K562 (cell line): ENCODE data around the gene ADRA2A. TPM values are rescaled to one million over a fixed set of nuclear protein-coding genes. Genes with fewer than 3 reads are reported as not detected.

Experiments used
- ATAC-seq: fragments of 200-7000 bp; cut with Tn5 transposase; 3 replicates; pipeline ENCODE4 v1.9.1; 2020; ENCODE audit warnings: moderate library complexity
- BruUV-seq: library from RNA; stranded (reverse); fragments of 400-500 nt; replicated peaks from 2 replicates; lab custom pipeline; 2021; lab: Mats Ljungman, UMichigan
- CTCF ChIA-PET: fragments of 300-600 bp; formaldehyde crosslinking; extraction: SDS; loops from one replicate; lab custom pipeline; 2021; ENCODE audit warnings: low intra/inter-chr PET ratio; lab: Yijun Ruan, JAX
- POLR2A ChIA-PET: fragments of 300-600, 350-650 bp; sonication (Branson Sonifier 250); formaldehyde crosslinking; extraction: SDS; loops from one replicate; lab custom pipeline; 2021; ENCODE audit warnings: antibody characterized with exemption, inconsistent platforms; lab: Yijun Ruan, JAX
- DNase-seq, 4 experiments: peaks; one replicate each; pipeline versions ENCODE4 v3.0.0 to v3.0.0-alpha.2; 2011 to 2018; ENCODE audit warnings: low spot score in 3 of 4, mixed read lengths in 3 of 4; ENCODE audit errors: extremely low read depth in 1 of 4
- FAIRE-seq: peaks from 2 replicates; lab custom pipeline; 2011; peaks lifted over from hg19 to GRCh38; lab: Jason Lieb, UNC
- H2AFZ ChIP-seq: 2 replicates; pipeline ENCODE4 v1.6.0; 2011; ENCODE audit warnings: low read depth, low read length, control low read depth, inconsistent platforms
- H3K27ac ChIP-seq: fragments of 200-600 bp; 3 replicates; pipeline ENCODE4 v1.8.0; 2011; ENCODE audit warnings: low read depth, mild to moderate bottlenecking, control low read depth, inconsistent platforms, low read length, moderate library complexity, mixed read lengths; ENCODE audit errors: extremely low read depth
- H3K27me3 ChIP-seq, 2 experiments: fragments of 300-600 bp in 1 of 2; 2 replicates in 1 of 2; 3 replicates in 1 of 2; pipeline versions ENCODE4 v1.6.0 to v1.8.0; 2011; ENCODE audit warnings: inconsistent platforms in 2 of 2, low read length in 2 of 2, mild to moderate bottlenecking in 1 of 2, mixed read lengths in 1 of 2, moderate library complexity in 1 of 2; ENCODE audit not compliant: control insufficient read depth in 2 of 2, insufficient read depth in 2 of 2
- H3K36me3 ChIP-seq: fragments of 300-600 bp; 3 replicates; pipeline ENCODE4 v1.8.0; 2011; ENCODE audit warnings: mild to moderate bottlenecking, low read length, inconsistent platforms; ENCODE audit not compliant: control insufficient read depth, insufficient read depth
- H3K4me1 ChIP-seq, 2 experiments: fragments of 200-600 bp in 1 of 2; replicated peaks in 1 of 2; 2 replicates in 1 of 2; 3 replicates in 1 of 2; pipeline versions ENCODE4 v1.5.1 to v1.8.0; 2011; ENCODE audit warnings: inconsistent platforms in 2 of 2, low read length in 2 of 2, mild to moderate bottlenecking in 1 of 2, mixed read lengths in 1 of 2, moderate library complexity in 1 of 2; ENCODE audit not compliant: control insufficient read depth in 2 of 2, insufficient read depth in 2 of 2
- H3K4me2 ChIP-seq: 2 replicates; pipeline ENCODE4 v1.6.1; 2011; ENCODE audit warnings: low read length, control low read depth, inconsistent platforms, mixed read lengths; ENCODE audit not compliant: insufficient read depth
- H3K4me3 ChIP-seq: fragments of 200-600 bp; sonication (generic), shearing (Covaris generic); 2 replicates; pipeline ENCODE4 v1.5.1; 2016; ENCODE audit warnings: control low read depth, inconsistent platforms
- H3K79me2 ChIP-seq: fragments of 200-600 bp; 3 replicates; pipeline ENCODE4 v1.8.0; 2011; ENCODE audit warnings: low read length, inconsistent platforms; ENCODE audit not compliant: control insufficient read depth, insufficient read depth
- H3K9ac ChIP-seq, 2 experiments: 2 replicates each; pipeline versions ENCODE4 v1.6.0 to v1.6.1; 2011; ENCODE audit warnings: low read depth in 2 of 2, low read length in 2 of 2, control low read depth in 1 of 2, inconsistent platforms in 1 of 2, mild to moderate bottlenecking in 1 of 2, mixed read lengths in 1 of 2; ENCODE audit not compliant: insufficient read depth in 1 of 2
- H3K9me1 ChIP-seq: one replicate; pipeline ENCODE4 v1.6.0; 2011; ENCODE audit warnings: inconsistent platforms, mild to moderate bottlenecking, low read length, moderate library complexity; ENCODE audit not compliant: control insufficient read depth, insufficient read depth
- H3K9me3 ChIP-seq: replicated peaks from 2 replicates; pipeline ENCODE4 v1.5.1; 2011; ENCODE audit warnings: low read depth, low read length, inconsistent platforms; ENCODE audit not compliant: control insufficient read depth, insufficient read depth
- H4K20me1 ChIP-seq: replicated peaks from 2 replicates; pipeline ENCODE4 v1.6.1; 2011; ENCODE audit warnings: low read length, inconsistent platforms, mixed read lengths; ENCODE audit not compliant: control insufficient read depth, insufficient read depth
- EGR1 ChIP-seq: fragments of 450-650 bp; conservative IDR thresholded peaks from 2 replicates; pipeline ENCODE4 v1.6.1; 2017; ENCODE audit warnings: mild to moderate bottlenecking
- FOXP1 ChIP-seq: sonication (generic); formaldehyde crosslinking; IDR thresholded peaks from 2 replicates; pipeline ENCODE4 v1.8.0; 2022; ENCODE audit warnings: mild to moderate bottlenecking, missing genetic modification reagents
- MAFG ChIP-seq: fragments of 450-650 bp; conservative IDR thresholded peaks from 2 replicates; pipeline ENCODE4 v1.6.1; 2016; ENCODE audit warnings: missing genetic modification characterization, missing compliant biosample characterization
- ZNF512 ChIP-seq: IDR thresholded peaks from 2 replicates; pipeline ENCODE4 v1.6.1; 2016; ENCODE audit warnings: missing genetic modification characterization, missing compliant biosample characterization
- WGBS: fragments of 100-300 bp; shearing (Covaris generic); methylation state at CpG from one replicate; pipeline ENCODE4 v1.1.6; 2016; ENCODE audit warnings: low coverage, mixed read lengths; ENCODE audit not compliant: insufficient coverage; ENCODE audit errors: missing lambda C conversion rate; 5-methylcytosine and 5-hydroxymethylcytosine counted together
- in situ Hi-C: fragments of 300-500 bp; cut with MboI; formaldehyde crosslinking; loops from 4 replicates; pipeline ENCODE4 v1.15.0; 2018; ENCODE audit warnings: inconsistent platforms, mixed read lengths
- intact Hi-C: fragments of 100-400 bp; cut with micrococcal nuclease; formaldehyde crosslinking; loops from 2 replicates; pipeline ENCODE4 v1.14.2; 2022
- polyA plus RNA-seq, 8 experiments: library from polyadenylated mRNA; depleted of rRNA in 4 of 8; stranded (reverse) in 5 of 8; unstranded in 3 of 8; fragments of >200 nt; fragmentation: Nextera tagmentation in 2 of 8; fragmentation: Illumina TruSeq in 1 of 8; extraction: Ambion mirVana in 2 of 8; extraction: Trizol in 1 of 8; gene quantifications; 2 replicates each; pipeline versions ENCODE4 v1.2.1 to v1.2.3, GENCODE V29; 2011 to 2014; ENCODE audit warnings: inconsistent platforms in 1 of 8, missing spikeins in 1 of 8
- total RNA-seq, 7 experiments: library from RNA; depleted of rRNA in 6 of 7; stranded (reverse); fragments of >200 nt in 6 of 7; fragmentation: Illumina TruSeq in 2 of 7; extraction: Trizol in 2 of 7; gene quantifications; 2 replicates each; pipeline versions ENCODE4 v1.2.1 to v1.2.3, GENCODE V29; 2011 to 2021; ENCODE audit warnings: low replicate concordance in 1 of 7

The ADRA2A gene
- total and polyA plus RNA-seq, 9 of the 15 experiments (the other 6 are each of a cell fraction or from before 2014, with no cell fraction given), result not detected

GRCh38 chr10:111128331-111129180, 51.7 kb downstream of the ADRA2A start (continued):
- TF ChIP-seq MAFG (tag), result peak; percentile 37
- no peak for TF ChIP-seq EGR1

- ATAC-seq (no peak), DNase-seq (no peak), FAIRE-seq (no peak)
- in situ Hi-C loops (no loop called here), intact Hi-C loops (no loop called here)
- TF ChIP-seq FOXP1 (CRISPR knock-in tag) (no peak), ZNF512 (tag) (peak; percentile 62; the same call in 1 of the 2 replicates)
- ChIA-PET CTCF (no interaction called here), POLR2A (no interaction called here)
- Histone ChIP-seq H3K9ac (no peak overlapping the region), H3K4me1 (peaks cover 0 to 11% of the 10 kb centered on the region in 2 experiments; a peak in 3 of 5 replicates), H3K27ac (no peak overlapping the region), H3K4me3 (no peak overlapping the region), H4K20me1 (no peaks in the 10 kb centered on the region), H3K9me1 (no peaks in the 10 kb centered on the region), H3K9me3 (no peaks in the 10 kb centered on the region), H3K27me3 (no peaks in the 10 kb centered on the region), H3K36me3 (no peaks in the 10 kb centered on the region), H3K4me2 (no peak overlapping the region), H3K79me2 (no peaks in the 10 kb centered on the region), H2AFZ (no peak overlapping the region)
- BruUV-seq, result no TSS peak
- 5% methylated on average over 6 of the region's 6 CpGs for WGBS
Observed at GRCh38 chr10:111129363-111129762, 52.5 kb downstream of the ADRA2A start.
